ENCODE results near the gene NFIB. TPM values are rescaled to one million over a fixed set of nuclear protein-coding genes. Genes with fewer than 3 reads are reported as not detected.

NFIB gene
- polyA plus RNA-seq, 2 of the 4 experiments (the other 2 are of a cell fraction), result 10.7 to 21.7 TPM

DNA sequence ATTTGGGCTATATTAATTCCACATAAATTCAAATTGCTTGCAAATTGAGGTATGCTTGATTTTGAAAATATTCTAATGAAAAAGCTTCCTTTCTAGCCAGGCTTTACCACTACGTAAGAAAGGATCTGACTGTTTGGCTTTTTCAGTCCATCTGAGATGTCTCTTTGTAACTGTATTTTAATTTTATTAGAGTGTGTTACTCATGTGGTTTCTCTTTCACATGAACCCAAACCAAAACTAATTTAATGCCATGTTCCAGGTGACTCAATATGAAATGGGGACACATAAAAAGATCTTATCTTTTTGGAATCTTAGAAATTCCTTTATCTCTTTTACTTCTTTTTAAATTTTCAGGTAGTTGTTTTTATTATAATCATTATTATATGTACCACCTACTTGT lies 85.3 kb downstream of the NFIB start:
- Histone ChIP-seq H3K4me2 (no peak overlapping the region), H3K27ac (no peak overlapping the region), H3K9me3 (no peaks in the 10 kb centered on the region), H3K4me1 (peaks cover 16% of the 10 kb centered on the region), H3K4me3 (no peak overlapping the region)
- ChIA-PET POLR2A (no interaction called here), CTCF (interaction anchor here (0.6 to 1.3 kb wide), 2 partner anchors 12 to 13 kb away, joined by 3 read pairs; no protein-coding TSS in a partner anchor)
- no peak for ATAC-seq
- TF ChIP-seq, protein P1, sequence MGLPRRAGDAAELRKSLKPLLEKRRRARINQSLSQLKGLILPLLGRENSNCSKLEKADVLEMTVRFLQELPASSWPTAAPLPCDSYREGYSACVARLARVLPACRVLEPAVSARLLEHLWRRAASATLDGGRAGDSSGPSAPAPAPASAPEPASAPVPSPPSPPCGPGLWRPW (IDR thresholded peaks at IDR 0.05), result no peak
- TF ChIP-seq MAFK (IDR thresholded peaks at IDR 0.05; ENCODE audit: partially characterized antibody) (no peak), SREBF2 (IDR thresholded peaks at IDR 0.05) (no peak), BHLHE40 (IDR thresholded peaks at IDR 0.05; ENCODE audit: low read depth, low read length) (no peak), RNF2 (IDR thresholded peaks at IDR 0.05; ENCODE audit: borderline replicate concordance, low read depth) (no peak), RARB (CRISPR knock-in tag; IDR thresholded peaks at IDR 0.05) (no peak), EHMT2 (IDR thresholded peaks at IDR 0.05; ENCODE audit: low read depth) (no peak), FOSL2 (IDR thresholded peaks at IDR 0.05) (no peak), FOSL2 (CRISPR knock-in tag; IDR thresholded peaks at IDR 0.05) (no peak), KDM5A (IDR thresholded peaks at IDR 0.05) (no peak), HOXA7 (CRISPR knock-in tag; IDR thresholded peaks at IDR 0.05) (no peak), HDAC2 (IDR thresholded peaks at IDR 0.05) (no peak)
- TF ChIP-seq, protein P2, sequence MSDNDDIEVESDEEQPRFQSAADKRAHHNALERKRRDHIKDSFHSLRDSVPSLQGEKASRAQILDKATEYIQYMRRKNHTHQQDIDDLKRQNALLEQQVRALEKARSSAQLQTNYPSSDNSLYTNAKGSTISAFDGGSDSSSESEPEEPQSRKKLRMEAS (IDR thresholded peaks at IDR 0.05), result no peak
- TF ChIP-seq, protein P3, sequence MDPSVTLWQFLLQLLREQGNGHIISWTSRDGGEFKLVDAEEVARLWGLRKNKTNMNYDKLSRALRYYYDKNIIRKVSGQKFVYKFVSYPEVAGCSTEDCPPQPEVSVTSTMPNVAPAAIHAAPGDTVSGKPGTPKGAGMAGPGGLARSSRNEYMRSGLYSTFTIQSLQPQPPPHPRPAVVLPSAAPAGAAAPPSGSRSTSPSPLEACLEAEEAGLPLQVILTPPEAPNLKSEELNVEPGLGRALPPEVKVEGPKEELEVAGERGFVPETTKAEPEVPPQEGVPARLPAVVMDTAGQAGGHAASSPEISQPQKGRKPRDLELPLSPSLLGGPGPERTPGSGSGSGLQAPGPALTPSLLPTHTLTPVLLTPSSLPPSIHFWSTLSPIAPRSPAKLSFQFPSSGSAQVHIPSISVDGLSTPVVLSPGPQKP (IDR thresholded peaks at IDR 0.05; ENCODE audit: low read depth, low read length), result no peak
- TF ChIP-seq, protein P4, sequence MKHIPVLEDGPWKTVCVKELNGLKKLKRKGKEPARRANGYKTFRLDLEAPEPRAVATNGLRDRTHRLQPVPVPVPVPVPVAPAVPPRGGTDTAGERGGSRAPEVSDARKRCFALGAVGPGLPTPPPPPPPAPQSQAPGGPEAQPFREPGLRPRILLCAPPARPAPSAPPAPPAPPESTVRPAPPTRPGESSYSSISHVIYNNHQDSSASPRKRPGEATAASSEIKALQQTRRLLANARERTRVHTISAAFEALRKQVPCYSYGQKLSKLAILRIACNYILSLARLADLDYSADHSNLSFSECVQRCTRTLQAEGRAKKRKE (CRISPR knock-in tag; IDR thresholded peaks at IDR 0.05; ENCODE audit: low read depth), result no peak
- TF ChIP-seq, protein P5, sequence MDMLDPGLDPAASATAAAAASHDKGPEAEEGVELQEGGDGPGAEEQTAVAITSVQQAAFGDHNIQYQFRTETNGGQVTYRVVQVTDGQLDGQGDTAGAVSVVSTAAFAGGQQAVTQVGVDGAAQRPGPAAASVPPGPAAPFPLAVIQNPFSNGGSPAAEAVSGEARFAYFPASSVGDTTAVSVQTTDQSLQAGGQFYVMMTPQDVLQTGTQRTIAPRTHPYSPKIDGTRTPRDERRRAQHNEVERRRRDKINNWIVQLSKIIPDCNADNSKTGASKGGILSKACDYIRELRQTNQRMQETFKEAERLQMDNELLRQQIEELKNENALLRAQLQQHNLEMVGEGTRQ (IDR thresholded peaks at IDR 0.05), result no peak
- TF ChIP-seq, protein P6, sequence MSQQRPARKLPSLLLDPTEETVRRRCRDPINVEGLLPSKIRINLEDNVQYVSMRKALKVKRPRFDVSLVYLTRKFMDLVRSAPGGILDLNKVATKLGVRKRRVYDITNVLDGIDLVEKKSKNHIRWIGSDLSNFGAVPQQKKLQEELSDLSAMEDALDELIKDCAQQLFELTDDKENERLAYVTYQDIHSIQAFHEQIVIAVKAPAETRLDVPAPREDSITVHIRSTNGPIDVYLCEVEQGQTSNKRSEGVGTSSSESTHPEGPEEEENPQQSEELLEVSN (IDR thresholded peaks at IDR 0.05; ENCODE audit: borderline replicate concordance, low read depth), result no peak
- FAIRE-seq, result no peak
- 100% methylated on average over 1 of the region's 1 CpG for WGBS (ENCODE audit: missing lambda C conversion rate)
- no peak for DNase-seq (ENCODE audit: low read depth in 1 of 2, low spot score in 1 of 2)

DNA sequence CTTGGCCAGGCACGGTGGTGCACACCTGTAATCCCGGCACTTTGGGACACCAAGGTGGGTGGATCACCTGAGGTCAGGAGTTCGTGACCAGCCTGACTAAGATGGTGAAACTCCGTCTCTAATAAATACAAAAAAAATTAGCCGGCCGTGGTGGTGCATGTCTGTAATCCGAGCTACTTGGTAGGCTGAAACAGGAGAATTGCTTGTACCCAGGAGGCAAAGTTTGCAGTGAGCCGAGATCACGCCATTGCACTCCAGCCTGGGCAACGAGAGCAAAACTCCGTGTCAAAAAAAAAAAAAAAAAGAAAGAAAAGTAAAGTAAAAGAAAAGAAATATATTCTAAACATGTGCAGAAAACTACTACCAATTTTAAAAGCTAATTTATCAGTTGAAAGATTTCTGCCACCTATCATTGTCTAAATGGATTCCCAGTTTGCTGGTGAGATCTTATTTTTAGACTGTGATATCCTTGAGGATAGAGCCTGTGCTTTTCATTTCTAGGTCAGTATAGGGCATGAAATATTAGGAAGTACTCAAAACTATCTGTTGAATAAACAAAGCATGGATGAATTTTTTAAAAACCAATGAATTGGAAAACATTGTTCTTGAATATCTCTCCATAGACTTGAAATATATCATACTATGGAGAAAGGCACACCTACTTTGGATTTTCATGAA lies 86.9 kb downstream of the NFIB start:
- no peak overlapping the region for H3K4me2 ChIP-seq
- ATAC-seq (no peak), FAIRE-seq (peak; percentile 7), DNase-seq (ENCODE audit: low read depth in 1 of 2, low spot score in 1 of 2) (no peak)
- peaks cover 22% of the 10 kb centered on the region for H3K4me1 ChIP-seq
- H3K9me3 ChIP-seq, result no peaks in the 10 kb centered on the region
- WGBS (ENCODE audit: missing lambda C conversion rate), result 90% methylated on average over 11 of the region's 11 CpGs
- H3K27ac ChIP-seq, result no peak overlapping the region
- CTCF ChIA-PET, result interaction anchor here (0.6 to 1.8 kb wide), 4 partner anchors 9 to 539 kb away, joined by 3 to 6 read pairs (median 4); no protein-coding TSS in a partner anchor
- no peak overlapping the region for H3K4me3 ChIP-seq
- POLR2A ChIA-PET, result interaction anchor here (1.2 kb wide), 1 partner anchor 11 kb away, joined by 3 read pairs; no protein-coding TSS in a partner anchor
- TF ChIP-seq CHD4 (IDR thresholded peaks at IDR 0.05; ENCODE audit: borderline replicate concordance) (no peak), RNF2 (IDR thresholded peaks at IDR 0.05; ENCODE audit: borderline replicate concordance, low read depth) (no peak), HEYL (CRISPR knock-in tag; IDR thresholded peaks at IDR 0.05) (no peak), TFCP2L1 (CRISPR knock-in tag; IDR thresholded peaks at IDR 0.05) (no peak), ZSCAN20 (CRISPR knock-in tag; IDR thresholded peaks at IDR 0.05) (no peak), NR3C1 (IDR thresholded peaks at IDR 0.05) (no peak), PHF8 (IDR thresholded peaks at IDR 0.05; ENCODE audit: borderline replicate concordance, low read depth) (no peak), ZFP36 (IDR thresholded peaks at IDR 0.05; ENCODE audit: borderline replicate concordance, partially characterized antibody) (no peak)
- TF ChIP-seq, protein P7, sequence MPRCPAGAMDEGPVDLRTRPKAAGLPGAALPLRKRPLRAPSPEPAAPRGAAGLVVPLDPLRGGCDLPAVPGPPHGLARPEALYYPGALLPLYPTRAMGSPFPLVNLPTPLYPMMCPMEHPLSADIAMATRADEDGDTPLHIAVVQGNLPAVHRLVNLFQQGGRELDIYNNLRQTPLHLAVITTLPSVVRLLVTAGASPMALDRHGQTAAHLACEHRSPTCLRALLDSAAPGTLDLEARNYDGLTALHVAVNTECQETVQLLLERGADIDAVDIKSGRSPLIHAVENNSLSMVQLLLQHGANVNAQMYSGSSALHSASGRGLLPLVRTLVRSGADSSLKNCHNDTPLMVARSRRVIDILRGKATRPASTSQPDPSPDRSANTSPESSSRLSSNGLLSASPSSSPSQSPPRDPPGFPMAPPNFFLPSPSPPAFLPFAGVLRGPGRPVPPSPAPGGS (IDR thresholded peaks at IDR 0.05), result no peak
- TF ChIP-seq, protein P4 (CRISPR knock-in tag; IDR thresholded peaks at IDR 0.05; ENCODE audit: low read depth), result no peak
- TF ChIP-seq, protein P3 (IDR thresholded peaks at IDR 0.05; ENCODE audit: low read depth, low read length), result no peak
- TF ChIP-seq, protein P2 (IDR thresholded peaks at IDR 0.05), result no peak
- TF ChIP-seq, protein P8, sequence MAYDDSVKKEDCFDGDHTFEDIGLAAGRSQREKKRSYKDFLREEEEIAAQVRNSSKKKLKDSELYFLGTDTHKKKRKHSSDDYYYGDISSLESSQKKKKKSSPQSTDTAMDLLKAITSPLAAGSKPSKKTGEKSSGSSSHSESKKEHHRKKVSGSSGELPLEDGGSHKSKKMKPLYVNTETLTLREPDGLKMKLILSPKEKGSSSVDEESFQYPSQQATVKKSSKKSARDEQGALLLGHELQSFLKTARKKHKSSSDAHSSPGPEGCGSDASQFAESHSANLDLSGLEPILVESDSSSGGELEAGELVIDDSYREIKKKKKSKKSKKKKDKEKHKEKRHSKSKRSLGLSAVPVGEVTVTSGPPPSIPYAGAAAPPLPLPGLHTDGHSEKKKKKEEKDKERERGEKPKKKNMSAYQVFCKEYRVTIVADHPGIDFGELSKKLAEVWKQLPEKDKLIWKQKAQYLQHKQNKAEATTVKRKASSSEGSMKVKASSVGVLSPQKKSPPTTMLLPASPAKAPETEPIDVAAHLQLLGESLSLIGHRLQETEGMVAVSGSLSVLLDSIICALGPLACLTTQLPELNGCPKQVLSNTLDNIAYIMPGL (CRISPR knock-in tag; IDR thresholded peaks at IDR 0.05; ENCODE audit: borderline replicate concordance), result no peak

Measured in A549 (cell line).